Measurements from ENCODE around the gene FAM20C. TPM values are rescaled to one million over a fixed set of nuclear protein-coding genes. Genes with fewer than 3 reads are reported as not detected.

FAM20C gene
- total RNA-seq, 2 donors from 2014 or later: 0.08 to 0.19 TPM

GRCh38 chr7:226281-226895 lies 34.0 kb downstream of the FAM20C start:
- Mint-ChIP-seq H3K9me3 (no peaks in the 10 kb centered on the region), H3K27me3 (peaks cover 6% of the 10 kb centered on the region), H3K4me1 (no peaks in the 10 kb centered on the region), H3K36me3 (ENCODE audit: low read depth) (no peaks in the 10 kb centered on the region), H3K27ac (no peak overlapping the region), H3K4me3 (no peak overlapping the region)
- no peak for ATAC-seq (replicated peaks)

- no peak overlapping the region for H3K27ac Mint-ChIP-seq
- no peaks in the 10 kb centered on the region for H3K4me1 Mint-ChIP-seq
- no peaks in the 10 kb centered on the region for H3K36me3 Mint-ChIP-seq (ENCODE audit: low read depth)
- no peak for ATAC-seq (replicated peaks)
- H3K27me3 Mint-ChIP-seq: peaks cover 6% of the 10 kb centered on the region
- no peaks in the 10 kb centered on the region for H3K9me3 Mint-ChIP-seq
- H3K4me3 Mint-ChIP-seq: no peak overlapping the region
These were observed 35.6 kb downstream of the FAM20C start for GRCh38 chr7:227926-228325.

- ATAC-seq (replicated peaks): no peak
- Mint-ChIP-seq H3K27ac (no peak overlapping the region), H3K9me3 (no peaks in the 10 kb centered on the region), H3K36me3 (ENCODE audit: low read depth) (no peaks in the 10 kb centered on the region), H3K27me3 (peaks cover 6% of the 10 kb centered on the region), H3K4me1 (no peaks in the 10 kb centered on the region), H3K4me3 (no peak overlapping the region)
These were observed 36.2 kb downstream of the FAM20C start for GRCh38 chr7:228610-229009.

GRCh38 chr7:229184-229964 lies 37.0 kb downstream of the FAM20C start:
- no peak for ATAC-seq (replicated peaks)
- H3K36me3 Mint-ChIP-seq (ENCODE audit: low read depth): no peaks in the 10 kb centered on the region

GRCh38 chr7:230274-230673 lies 37.9 kb downstream of the FAM20C start:
- H3K36me3 Mint-ChIP-seq (ENCODE audit: low read depth): no peaks in the 10 kb centered on the region
- H3K4me3 Mint-ChIP-seq: no peak overlapping the region
- H3K4me1 Mint-ChIP-seq: no peaks in the 10 kb centered on the region
- no peaks in the 10 kb centered on the region for H3K9me3 Mint-ChIP-seq
- ATAC-seq (replicated peaks): no peak
- H3K27me3 Mint-ChIP-seq: peaks cover 6% of the 10 kb centered on the region
- no peak overlapping the region for H3K27ac Mint-ChIP-seq

More at GRCh38 chr7:229184-229964, 37.0 kb downstream of the FAM20C start:
- Mint-ChIP-seq H3K4me3 (no peak overlapping the region), H3K27me3 (peaks cover 6% of the 10 kb centered on the region), H3K4me1 (no peaks in the 10 kb centered on the region), H3K9me3 (no peaks in the 10 kb centered on the region), H3K27ac (no peak overlapping the region)

GRCh38 chr7:231030-231857 lies 38.9 kb downstream of the FAM20C start:
- Mint-ChIP-seq H3K36me3 (ENCODE audit: low read depth) (no peaks in the 10 kb centered on the region), H3K4me3 (no peak overlapping the region), H3K27ac (no peak overlapping the region), H3K4me1 (no peaks in the 10 kb centered on the region), H3K9me3 (no peaks in the 10 kb centered on the region), H3K27me3 (peaks cover 6% of the 10 kb centered on the region)
- no peak for ATAC-seq (replicated peaks)

GRCh38 chr7:231858-232246 lies 39.5 kb downstream of the FAM20C start:
- Mint-ChIP-seq H3K27me3 (peaks cover 6% of the 10 kb centered on the region), H3K4me1 (no peaks in the 10 kb centered on the region), H3K9me3 (no peaks in the 10 kb centered on the region), H3K4me3 (no peak overlapping the region), H3K36me3 (ENCODE audit: low read depth) (no peaks in the 10 kb centered on the region), H3K27ac (no peak overlapping the region)
- no peak for ATAC-seq (replicated peaks)

GRCh38 chr7:232410-233248 lies 40.3 kb downstream of the FAM20C start:
- Mint-ChIP-seq H3K4me1 (no peaks in the 10 kb centered on the region), H3K27ac (no peak overlapping the region), H3K36me3 (ENCODE audit: low read depth) (no peaks in the 10 kb centered on the region), H3K4me3 (no peak overlapping the region), H3K9me3 (no peaks in the 10 kb centered on the region), H3K27me3 (peaks cover 6% of the 10 kb centered on the region)
- ATAC-seq (replicated peaks): no peak

GRCh38 chr7:233249-234035 lies 41.1 kb downstream of the FAM20C start:
- Mint-ChIP-seq H3K36me3 (ENCODE audit: low read depth) (no peaks in the 10 kb centered on the region), H3K27ac (no peak overlapping the region), H3K4me3 (no peak overlapping the region), H3K4me1 (no peaks in the 10 kb centered on the region), H3K9me3 (no peaks in the 10 kb centered on the region), H3K27me3 (peaks cover 6% of the 10 kb centered on the region)
- ATAC-seq (replicated peaks): no peak

- Mint-ChIP-seq H3K4me3 (no peak overlapping the region), H3K36me3 (ENCODE audit: low read depth) (no peaks in the 10 kb centered on the region), H3K27ac (no peak overlapping the region), H3K9me3 (no peaks in the 10 kb centered on the region), H3K4me1 (no peaks in the 10 kb centered on the region), H3K27me3 (peaks cover 6% of the 10 kb centered on the region)
- no peak for ATAC-seq (replicated peaks)
These were observed 41.8 kb downstream of the FAM20C start for GRCh38 chr7:234051-234707.

- Mint-ChIP-seq H3K27me3 (peaks cover 6% of the 10 kb centered on the region), H3K4me1 (no peaks in the 10 kb centered on the region), H3K36me3 (ENCODE audit: low read depth) (no peaks in the 10 kb centered on the region), H3K4me3 (no peak overlapping the region), H3K9me3 (no peaks in the 10 kb centered on the region), H3K27ac (no peak overlapping the region)
- ATAC-seq (replicated peaks): no peak
These were observed 42.6 kb downstream of the FAM20C start for GRCh38 chr7:234708-235553.

- Mint-ChIP-seq H3K4me1 (no peaks in the 10 kb centered on the region), H3K27me3 (peaks cover 3% of the 10 kb centered on the region), H3K36me3 (ENCODE audit: low read depth) (no peaks in the 10 kb centered on the region), H3K9me3 (no peaks in the 10 kb centered on the region), H3K27ac (no peak overlapping the region), H3K4me3 (no peak overlapping the region)
- no peak for ATAC-seq (replicated peaks)
These were observed 43.4 kb downstream of the FAM20C start for GRCh38 chr7:235576-236395.

Measured in activated T-helper 17 cell treated with anti-CD3 and anti-CD28 coated beads, Interleukin-2, amount 50 U/mL, for 72 hours (primary cell).